GM21723 (cell line): ENCODE measurements around the gene VWA1.
A peak's percentile ranks its signal among the peaks of the same experiment; 100 is the strongest.

ENCODE experiments used
- ATAC-seq: cut with Tn5 transposase; IDR thresholded peaks from one replicate; pipeline ENCODE4 v1.9.1; 2021; ENCODE audit warnings: mild to moderate bottlenecking, moderate library complexity; ENCODE audit not compliant: unreplicated experiment

The VWA1 gene, protein sequence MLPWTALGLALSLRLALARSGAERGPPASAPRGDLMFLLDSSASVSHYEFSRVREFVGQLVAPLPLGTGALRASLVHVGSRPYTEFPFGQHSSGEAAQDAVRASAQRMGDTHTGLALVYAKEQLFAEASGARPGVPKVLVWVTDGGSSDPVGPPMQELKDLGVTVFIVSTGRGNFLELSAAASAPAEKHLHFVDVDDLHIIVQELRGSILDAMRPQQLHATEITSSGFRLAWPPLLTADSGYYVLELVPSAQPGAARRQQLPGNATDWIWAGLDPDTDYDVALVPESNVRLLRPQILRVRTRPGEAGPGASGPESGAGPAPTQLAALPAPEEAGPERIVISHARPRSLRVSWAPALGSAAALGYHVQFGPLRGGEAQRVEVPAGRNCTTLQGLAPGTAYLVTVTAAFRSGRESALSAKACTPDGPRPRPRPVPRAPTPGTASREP

DNA sequence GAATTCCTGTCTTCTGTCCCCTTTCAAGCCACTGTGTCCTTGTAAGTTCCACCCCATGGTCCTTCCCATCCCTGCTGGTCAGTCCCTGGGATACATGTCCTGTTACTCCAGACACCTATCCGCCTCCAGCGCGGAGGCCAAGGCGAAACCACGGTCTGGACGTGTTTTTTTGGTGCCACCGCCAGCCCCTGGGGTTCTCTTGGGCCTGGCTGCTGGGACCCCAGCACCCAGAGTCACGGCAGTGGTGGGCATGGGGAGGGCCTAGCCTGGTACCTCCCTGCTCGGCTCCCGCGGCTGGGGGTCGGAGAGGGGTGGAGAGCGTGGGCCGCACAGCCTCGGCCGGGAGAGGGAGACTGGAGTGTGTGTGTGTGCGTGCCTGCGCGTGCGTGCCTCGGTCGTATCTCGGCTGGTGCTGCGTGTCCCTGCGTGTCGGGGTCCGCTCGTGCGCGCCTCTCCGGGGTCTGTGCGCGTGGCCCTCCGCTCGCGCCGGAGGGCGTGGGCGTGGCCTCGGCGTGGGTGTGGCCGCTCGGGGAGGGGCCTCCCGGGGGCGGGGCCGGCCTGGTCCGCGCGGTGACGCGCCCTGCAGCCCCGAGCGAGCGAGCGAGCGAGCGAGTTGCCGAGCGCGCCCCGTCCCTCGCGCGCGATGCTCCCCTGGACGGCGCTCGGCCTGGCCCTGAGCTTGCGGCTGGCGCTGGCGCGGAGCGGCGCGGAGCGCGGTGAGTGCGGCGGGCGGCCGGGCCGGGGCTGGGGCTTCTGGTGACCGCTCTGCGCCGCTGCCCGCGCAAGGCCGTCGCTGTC is at the start of gene VWA1:
Gene VWA1, plus strand, starts transcription at position 585 of the 798 bp plus-strand sequence. Its CDS starts 59 bp downstream, at position 644.
- no peak for ATAC-seq

DNA sequence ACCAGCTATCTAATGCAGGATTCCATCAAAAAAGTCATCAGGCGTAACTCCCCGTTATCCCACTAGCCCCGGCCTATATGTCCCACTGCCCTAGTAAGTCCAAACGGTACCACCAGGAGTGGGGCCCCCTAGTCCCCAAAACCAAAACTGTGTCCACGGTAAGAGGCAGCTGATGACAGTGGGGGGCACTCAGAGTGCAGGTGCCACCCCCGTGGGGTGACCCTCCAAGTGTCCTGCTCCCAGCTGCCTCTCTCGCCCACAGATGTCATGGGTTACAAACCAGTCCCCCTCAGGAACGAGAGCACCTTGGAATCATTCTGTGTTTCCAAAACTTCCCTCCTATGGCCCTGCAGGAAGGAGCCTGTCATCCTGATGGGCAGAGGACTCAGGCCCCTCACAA is 49.6 kb upstream of the VWA1 start:
- ATAC-seq = no peak

DNA sequence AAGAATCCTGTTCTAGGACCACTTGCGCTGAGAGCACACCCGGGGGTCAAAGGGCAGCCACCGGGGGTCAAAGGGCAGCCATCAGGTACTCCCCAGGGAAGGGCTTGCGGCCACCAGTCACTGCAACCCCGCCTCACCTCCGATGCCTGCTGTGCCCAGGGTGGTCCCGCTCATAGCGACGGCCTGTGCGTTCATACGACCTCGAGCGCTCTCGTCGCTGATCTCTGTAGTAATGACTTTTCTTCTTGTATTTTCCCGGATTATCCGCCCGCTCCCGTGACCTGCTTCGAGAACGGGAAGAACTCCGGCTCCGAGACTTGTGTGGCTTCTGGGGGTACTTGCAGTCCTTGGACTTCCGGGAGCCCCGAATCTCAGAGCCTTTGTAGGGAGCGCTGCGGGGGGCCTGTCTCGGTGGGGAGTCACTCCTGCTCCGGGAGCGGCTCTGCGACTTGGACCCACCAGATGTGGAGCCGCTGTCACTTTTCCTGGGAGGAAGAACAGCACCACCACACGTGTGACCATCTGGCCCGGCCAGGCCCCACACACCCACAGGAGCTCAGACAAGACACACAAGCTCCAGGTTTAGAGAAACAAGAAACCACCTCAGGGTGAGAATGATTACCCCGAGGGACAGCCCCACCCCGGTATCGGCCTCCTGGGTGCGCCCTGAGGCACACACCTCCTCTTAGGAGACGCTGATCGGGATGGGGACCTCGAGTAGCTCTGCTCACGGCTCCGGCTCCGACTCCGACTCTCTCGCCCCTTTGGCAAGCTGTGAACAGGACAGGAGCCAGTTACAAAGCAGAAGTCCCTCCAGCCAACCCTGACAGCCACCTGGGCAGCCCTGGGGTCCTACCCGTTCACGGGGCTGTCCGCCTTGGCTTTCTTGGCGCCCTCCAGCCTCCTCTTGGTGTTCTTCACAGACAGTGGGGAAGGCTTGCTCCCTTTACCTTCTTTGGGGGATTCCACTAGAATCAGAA is 48.1 kb upstream of the VWA1 start:
- ATAC-seq = no peak

DNA sequence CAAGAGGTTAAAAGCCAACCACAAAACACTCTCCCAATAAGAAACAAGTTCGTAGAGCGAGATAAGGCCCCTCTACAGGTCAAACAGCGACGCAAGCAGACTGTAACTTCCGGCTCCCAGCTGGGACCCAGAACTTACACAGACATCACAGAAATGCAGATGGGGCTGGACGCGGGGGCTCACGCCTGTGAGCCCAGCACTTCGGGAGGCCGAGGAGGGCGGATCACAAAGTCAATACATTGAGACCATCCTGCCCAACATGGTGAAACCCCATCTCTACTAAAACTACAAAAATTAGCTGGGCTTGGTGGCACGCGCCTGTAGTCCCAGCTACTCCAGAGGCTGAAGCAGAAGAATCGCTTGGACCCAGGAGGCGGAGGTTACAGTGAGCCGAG is 47.4 kb upstream of the VWA1 start:
- no peak for ATAC-seq

DNA sequence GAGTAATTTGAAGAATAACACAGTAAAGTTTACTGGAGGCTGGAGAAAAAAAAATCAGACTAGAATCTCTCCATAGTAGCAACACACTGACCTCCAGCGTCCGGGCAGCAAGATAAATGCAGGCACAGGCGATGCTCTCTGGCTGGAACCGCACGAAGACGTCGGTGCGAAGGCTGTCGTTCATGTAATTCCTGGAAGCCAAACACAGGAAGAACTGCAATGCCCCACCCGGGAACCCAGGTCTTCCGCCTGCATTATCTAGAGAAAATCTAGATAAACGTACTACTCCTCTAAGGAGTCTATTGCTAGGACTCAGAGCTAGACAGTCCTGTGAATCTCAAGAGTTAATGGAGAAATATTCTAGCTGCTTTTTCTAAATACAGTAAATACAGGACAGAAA is 44.8 kb upstream of the VWA1 start:
- no peak for ATAC-seq

DNA sequence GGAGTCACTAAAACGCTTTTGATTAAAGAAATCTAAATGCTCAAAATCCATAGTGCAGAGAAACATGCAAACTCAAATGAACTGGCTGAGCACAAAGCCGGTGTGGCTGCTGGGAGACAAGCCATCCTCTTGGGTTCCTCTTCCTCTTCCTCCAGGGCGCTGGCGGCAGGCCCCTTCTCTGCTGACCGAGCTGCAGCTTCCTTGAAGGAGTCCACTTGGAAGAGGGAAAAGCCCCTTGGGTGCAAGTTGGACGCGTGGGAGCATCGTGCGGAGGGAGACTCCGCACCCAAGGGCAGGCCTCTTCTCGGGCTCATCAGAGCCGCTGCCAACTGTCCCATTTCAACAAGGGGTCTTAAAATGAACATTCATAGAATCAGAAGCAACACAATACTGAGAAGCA is 44.3 kb upstream of the VWA1 start:
- ATAC-seq = no peak

DNA sequence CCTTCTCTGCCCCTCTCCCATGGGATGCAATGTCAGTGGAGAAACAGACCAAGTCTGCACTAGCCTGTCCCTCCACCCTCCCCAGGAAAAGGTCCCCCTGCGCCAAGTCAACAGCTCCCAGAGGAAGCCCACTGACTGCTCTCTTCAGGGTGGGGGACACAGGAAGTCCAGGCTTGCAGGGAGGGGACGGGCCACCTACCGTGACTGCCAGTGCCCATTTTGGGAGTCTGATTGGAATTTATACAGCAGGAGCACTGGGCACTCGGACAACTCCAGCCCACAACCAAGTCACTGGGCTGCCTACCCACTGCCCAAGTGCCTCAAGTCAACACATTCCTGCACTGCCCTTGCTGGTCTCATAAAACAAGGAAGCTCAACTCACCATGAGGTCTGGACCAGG is 42.5 kb upstream of the VWA1 start:
- ATAC-seq = no peak

DNA sequence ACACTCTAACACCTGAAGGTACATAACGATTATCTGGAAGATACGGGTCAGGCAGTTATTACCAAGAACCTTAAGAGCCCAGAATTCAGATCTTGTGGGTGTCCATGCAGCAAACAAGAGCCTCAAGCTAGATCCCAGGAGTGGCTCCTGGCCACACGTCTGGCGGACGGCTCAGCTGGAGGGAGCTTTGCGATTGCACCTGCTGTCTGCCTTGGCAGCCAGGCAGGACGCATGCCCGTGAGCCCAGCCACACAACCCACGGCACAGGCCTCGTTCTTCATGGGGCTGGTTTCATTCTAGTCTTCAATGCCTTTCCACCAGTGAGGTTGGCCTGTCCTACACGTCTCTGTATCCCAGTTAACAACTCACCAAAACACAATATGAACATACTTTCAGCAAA is 42.1 kb upstream of the VWA1 start:
- ATAC-seq = no peak

DNA sequence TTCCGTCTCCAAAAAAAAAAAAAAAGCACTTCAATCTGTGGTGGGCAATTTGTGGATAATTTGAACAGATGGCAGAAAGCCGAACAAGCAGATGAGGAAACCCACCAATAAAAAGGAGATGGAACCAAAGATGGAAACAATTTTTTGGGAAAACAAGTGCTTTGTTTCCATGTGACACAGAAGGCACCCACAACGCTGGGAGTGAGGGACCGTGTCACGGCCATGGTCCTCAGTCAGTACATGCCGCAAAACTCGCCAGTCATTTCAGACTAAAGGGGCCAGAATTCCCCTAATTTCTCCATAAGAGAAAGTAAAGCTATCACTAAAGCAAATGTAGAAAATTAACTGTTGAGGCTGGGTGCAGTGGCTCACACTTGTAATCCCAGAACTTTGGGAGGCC is 41.4 kb upstream of the VWA1 start:
- ATAC-seq = no peak

DNA sequence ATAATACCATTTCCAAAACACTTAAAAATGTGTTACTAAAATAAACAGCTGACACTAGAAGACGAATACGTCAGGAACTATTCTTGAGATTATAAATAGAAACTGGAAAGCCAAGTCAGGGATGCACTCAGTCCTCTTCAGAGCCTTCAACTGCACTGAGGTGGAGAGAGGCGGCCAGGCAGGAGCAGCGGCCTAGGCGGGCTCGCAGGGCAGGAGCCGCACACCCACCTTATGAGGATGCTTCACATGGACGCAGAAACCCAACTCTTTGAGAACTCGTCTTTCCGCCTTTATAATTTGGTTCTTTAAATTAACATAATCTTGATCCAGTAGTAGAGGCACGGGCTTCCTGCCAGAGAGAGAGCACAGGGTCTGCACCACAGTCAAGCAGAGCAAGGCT is 40.3 kb upstream of the VWA1 start:
- no peak for ATAC-seq

DNA sequence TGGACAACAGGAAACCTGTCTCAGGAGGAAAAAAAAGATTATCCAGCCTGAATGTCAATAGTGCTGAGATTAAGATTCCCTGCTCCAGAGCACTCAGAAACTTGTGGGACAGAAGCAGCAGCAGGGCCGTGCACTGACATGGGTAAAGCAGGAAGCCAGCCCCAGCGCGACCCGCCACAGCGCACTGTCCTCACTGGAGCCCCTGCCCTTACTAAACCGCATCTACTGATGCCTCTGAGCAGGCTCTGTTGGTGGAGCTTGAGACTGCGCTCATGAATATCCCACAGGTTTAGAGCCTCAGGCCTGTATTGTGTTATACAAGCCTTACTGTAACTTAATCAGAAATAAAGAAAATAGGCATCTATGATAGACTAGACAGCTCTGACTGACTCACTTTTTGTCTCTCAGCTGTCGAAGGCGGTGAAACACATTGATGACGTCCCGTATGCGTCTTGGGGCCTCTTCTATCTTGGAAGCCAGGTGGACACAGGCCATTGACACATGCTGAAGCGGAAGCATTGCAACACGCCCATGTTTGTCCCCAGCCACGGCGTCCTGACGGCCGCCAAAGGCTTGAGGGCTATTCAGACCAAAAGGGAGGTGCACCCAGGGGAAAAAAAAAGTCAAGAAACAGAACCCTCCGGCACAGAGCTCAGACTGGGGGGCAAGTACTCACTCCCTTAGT is 37.5 kb upstream of the VWA1 start:
- no peak for ATAC-seq

DNA sequence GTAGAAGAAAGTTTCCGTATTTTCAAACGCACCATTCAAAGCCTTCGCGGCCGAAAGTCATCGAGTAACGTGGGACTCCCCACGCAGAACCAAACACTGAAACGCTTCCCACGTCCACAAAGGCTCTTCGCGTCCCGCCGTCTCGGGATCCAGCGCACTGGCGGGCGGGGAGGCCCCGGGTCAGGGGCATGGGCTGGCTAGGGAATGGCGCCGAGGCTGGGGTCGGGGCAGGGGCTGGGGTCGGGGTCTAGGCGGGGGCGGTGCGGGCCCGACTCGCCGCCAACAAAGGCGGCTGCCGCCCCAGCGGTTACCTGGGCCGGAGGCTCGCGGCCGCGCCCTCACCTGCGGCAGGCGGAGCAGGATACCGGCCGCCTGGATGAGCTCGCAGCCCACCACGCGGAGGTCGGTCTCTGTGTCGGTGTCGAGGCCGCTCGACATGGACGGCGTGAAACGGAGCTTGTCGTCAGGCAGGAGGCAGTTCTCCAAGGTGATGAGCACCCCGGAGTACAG is 36.8 kb upstream of the VWA1 start:
- peak; percentile 7 for ATAC-seq

DNA sequence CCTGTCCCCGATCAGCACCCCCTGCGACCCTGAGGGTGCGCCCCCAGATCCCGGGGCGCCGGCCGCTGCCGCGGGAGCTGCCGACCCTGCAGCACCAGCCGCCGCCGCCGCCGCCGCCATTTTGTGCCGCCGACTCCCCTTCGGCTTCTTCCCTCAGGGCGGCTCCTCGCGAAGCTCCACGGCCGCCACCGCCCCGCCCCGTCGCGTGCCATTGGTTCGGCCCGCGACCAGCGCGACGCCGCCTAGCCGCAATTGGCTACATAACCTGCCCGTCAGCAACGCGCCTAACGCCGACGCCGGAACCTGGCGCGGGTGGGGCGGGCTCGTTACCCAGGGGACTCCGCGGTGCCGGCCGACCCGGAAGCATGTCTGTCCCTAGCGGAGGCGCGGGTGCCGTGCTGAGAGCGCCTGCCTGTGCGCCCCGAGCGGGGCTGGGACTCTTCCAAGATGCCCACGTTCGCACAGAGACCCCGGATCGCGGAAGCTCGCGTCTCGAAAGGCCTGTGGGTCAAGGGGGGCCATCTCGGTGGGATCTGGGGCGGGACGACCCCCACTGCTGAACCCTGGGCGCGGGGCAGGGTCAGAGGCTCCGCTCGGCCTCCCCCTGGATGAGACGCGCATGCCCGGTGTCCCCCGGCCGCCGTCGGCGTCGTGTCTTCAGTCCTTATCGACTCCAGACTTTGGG is 36.2 kb upstream of the VWA1 start, which contains the start of gene CCNL2:
Gene CCNL2, minus strand, starts transcription at position 149 of the 685 bp plus-strand sequence. Its CDS starts 29 bp downstream, at position 120.
- peak; percentile 87 for ATAC-seq

DNA sequence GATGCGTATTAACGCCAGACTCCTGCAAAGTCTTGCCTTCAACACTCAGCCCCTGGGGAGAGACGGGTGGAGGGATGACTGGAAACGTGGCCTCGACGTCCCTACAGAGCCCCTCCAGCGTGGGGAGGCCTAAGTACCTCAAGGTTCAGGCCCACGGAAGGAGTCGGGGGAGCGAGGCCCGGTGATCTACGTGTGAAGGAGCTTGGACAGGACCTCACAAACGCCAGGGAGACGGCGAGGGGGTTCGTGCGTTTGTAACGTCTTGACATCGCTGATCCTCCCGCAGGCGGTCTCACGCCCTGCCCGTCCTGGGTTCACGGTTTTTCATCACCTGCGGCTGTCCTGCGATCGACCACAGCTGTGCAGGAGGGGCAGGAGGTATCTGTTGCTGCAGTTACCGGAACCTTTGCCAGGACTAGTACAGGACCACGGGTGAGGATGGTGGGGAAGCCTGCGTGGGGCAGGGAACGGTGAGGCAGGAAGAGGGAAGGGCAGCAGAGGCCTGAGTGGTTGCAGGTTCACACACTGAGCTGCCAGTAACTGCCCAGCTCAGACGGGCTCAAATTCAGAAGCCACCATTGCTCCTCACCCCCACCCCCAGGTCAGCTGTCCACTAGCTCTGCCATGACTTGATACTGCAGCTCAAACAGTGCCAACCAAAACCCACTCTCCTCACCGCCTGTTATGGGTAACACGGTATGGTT is 35.5 kb upstream of the VWA1 start:
- ATAC-seq = no peak

DNA sequence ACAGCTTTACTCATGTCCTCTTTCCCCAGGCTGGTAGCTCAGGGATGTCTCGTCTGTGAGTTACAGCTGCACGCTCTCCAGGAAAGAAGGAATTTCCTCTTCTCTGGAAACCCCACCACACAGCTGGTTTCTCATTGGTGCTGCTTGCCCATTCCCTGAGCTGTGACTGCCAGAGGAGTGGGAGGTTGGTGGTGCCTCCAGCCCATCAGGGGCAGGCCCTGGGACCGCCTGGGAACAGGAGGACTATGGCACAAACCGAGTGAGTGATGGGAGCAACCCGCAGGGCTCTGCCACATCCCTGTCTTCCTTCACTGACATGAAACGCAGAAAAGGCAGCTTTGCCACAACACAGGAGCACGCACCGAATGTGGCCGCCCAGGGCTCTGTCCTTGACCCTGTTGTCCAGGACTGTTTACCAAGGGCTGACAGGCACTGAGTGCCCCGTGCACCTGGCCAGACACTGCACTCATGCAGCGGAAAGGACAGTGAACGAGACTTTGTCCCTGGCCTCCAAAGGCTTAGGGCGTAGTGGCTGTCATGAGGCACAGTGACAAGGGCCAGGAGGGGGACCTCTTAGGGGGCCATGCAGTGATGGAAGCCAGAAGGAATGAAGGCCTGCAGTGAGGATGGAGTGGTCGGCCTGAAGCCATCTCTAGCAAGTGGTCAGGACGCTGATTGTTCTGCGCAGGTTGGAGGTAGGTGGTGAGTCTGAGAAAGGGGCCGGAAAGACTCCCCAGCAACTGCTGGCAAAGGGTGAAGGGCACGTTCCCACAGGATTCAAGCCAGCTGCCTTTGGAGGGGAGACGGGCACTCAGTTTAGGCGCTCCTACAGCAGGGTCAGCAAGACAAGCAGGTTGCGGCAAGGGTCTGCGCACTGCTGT is 34.7 kb upstream of the VWA1 start:
- ATAC-seq = no peak

DNA sequence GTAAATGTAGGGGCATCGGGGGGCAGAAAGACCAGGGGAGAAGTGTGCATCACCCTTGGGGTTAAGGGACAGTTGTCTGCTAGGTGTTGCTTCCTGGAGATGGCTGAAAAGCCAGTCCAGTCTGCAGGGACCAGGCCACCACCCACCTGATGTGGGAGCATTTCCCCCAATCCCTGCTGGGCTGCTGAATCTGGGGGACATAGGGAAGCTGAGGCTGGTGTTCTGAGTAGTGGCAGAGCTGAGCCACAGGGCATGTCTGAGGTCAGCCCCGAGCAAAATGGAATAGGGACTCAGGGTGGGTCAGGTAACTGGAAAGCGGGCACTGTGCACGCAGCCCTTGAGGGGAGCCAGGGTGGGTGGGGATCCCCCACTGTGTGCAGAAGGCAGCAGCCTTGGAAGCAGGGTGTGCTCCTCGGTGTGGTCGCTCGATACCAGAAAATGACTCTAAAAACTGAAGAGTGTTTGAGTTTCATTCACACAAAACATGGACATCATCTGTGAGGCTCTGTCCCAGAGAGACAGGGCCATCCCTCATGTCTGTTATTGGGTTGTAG is 34.0 kb upstream of the VWA1 start:
- ATAC-seq = no peak

DNA sequence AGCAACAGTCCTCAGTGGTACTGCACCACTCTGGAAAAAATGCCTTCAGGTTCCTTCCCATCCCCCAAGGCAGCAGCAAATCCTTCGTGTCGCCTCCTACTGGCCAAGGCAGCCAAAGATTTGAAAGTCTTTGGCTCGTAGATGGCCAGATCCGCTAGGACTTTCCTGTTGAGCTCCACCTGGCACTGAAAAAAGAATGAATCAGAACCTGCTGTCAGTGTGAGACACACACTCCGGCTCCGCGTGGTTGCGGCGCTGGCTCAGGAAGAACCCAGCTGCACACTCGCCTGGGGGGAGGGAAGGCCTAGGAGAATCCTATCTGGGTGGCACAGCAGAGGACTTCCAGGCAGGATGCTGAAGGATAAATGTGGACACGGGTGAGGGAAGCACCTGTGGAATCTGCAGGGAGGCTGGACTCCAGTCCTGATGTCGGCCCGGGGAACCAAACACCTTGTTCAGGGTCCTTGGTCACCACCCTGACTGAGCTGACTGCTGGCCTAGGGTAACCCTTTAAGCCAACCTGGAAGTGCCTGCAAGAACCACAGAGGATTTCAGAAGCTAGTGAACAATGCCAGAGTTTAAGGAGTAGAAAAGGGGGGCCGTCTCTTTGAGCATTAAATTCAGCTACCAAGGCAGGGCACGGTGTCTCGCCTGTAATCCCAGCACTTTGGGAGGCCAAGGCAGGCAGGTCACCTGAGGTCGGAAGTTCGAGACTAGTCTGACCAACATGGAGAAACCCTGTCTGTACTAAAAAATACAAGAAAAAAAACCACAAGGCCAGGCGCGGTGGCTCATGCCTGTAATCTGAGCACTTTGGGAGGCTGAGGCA is 33.2 kb upstream of the VWA1 start:
- no peak for ATAC-seq
